ENCODE measurements around the gene MYO5A. TPM values are rescaled to one million over a fixed set of nuclear protein-coding genes. Genes with fewer than 3 reads are reported as not detected.

Gene MYO5A
- total and polyA plus RNA-seq, 10 of the 15 experiments (the other 5 are each of a cell fraction or from before 2014, with no cell fraction given) = 4.2 to 42.9 (median 31.1) TPM

DNA sequence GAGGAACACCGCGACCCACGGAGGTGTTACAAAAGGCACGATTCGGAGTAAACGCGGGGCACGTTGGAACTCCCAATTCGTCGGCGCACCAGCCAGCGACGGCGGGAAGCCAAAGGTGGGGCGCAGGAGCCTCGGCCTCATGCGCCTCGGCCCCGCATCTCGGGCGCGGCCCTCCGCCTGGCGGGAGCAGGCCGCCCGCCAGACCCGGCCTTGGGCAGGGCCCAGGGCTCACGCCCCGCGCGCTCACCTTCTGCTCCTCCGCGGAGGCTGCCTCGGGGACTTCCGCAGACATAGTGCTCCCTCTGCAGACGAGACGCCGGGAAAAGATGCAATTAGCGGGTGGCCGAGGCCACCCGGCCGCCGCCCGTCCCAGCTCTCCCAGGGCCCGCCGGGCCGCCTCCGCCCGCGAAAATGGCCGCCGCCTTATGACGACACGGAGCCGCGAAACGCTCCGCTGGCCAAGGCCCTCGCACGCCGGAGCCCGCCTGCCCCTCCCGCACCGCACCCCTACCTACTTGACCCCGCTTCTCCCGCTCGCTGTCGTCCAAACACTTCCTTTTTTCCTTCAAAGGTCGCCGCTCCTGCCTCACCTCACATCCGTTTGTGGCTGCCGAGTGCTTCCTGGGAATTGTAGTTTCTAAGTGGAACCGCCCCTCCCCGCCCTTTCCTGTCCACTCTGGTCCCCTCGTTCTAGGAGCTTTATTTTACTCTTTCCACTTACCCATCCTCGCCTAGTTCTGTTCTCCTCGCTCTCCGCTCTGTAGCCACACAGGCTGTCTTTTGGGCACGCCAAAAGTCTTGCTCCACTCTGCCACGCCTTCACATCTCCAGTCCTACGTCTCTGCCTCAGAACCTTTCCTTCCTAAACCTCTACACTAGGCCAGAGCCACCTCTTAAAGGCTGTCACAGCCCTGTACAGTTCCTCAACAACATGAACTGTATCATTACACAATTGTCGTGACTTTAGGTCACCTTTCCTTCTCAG, 40.2 kb upstream of the MYO5A start, which contains the start of gene ARPP19 (continued):
- TF ChIP-seq, protein P1, sequence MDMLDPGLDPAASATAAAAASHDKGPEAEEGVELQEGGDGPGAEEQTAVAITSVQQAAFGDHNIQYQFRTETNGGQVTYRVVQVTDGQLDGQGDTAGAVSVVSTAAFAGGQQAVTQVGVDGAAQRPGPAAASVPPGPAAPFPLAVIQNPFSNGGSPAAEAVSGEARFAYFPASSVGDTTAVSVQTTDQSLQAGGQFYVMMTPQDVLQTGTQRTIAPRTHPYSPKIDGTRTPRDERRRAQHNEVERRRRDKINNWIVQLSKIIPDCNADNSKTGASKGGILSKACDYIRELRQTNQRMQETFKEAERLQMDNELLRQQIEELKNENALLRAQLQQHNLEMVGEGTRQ (IDR thresholded peaks at IDR 0.05; ENCODE audit: borderline replicate concordance, low read depth, low read length) = no peak
- no peak for TF ChIP-seq ZZZ3 (IDR thresholded peaks at IDR 0.05; ENCODE audit: control insufficient read depth, insufficient read length, low read depth)
- TF ChIP-seq ATF2 (IDR thresholded peaks at IDR 0.05; ENCODE audit: low read length) = no peak
- TF ChIP-seq JUNB (IDR thresholded peaks at IDR 0.05) = no peak
- TF ChIP-seq BHLHE40 (IDR thresholded peaks at IDR 0.05; ENCODE audit: borderline replicate concordance in 1 of 2, low read depth in 2 of 2, low read length in 1 of 2) = peak; percentile 49 to 76; a peak in 3 of 4 replicates
- no peak for TF ChIP-seq ETV6 (conservative IDR thresholded peaks at IDR 0.05 in 1 of 2, IDR thresholded peaks at IDR 0.05 in 1 of 2; ENCODE audit: borderline replicate concordance in 1 of 2, low read depth in 1 of 2)
- peak; percentile 88 for TF ChIP-seq SIX5 (IDR thresholded peaks at IDR 0.05; ENCODE audit: low read depth, low read length, severe bottlenecking)
- peak; percentile 75 for TF ChIP-seq POLR2AphosphoS5 (IDR thresholded peaks at IDR 0.05; ENCODE audit: low read length)
- no peak for TF ChIP-seq EZH2 (IDR thresholded peaks at IDR 0.05; ENCODE audit: borderline replicate concordance, control insufficient read depth, low read depth, low read length)
- TF ChIP-seq ZBED1 (IDR thresholded peaks at IDR 0.05; ENCODE audit: borderline replicate concordance) = no peak
- TF ChIP-seq YY1 (IDR thresholded peaks at IDR 0.05; ENCODE audit: low read depth, low read length) = peak; percentile 98
- 0 out of 2 replicates have a peak, but pooled peaks have one; percentile 20 for TF ChIP-seq TCF12 (IDR thresholded peaks at IDR 0.05; ENCODE audit: low read depth, low read length)
- TF ChIP-seq CEBPB (IDR thresholded peaks at IDR 0.05; ENCODE audit: borderline replicate concordance in 1 of 2, low read depth in 2 of 2, low read length in 2 of 2) = no peak
- TF ChIP-seq STAT3 (IDR thresholded peaks at IDR 0.05; ENCODE audit: low read depth, low read length) = no peak
- TF ChIP-seq, protein P2, sequence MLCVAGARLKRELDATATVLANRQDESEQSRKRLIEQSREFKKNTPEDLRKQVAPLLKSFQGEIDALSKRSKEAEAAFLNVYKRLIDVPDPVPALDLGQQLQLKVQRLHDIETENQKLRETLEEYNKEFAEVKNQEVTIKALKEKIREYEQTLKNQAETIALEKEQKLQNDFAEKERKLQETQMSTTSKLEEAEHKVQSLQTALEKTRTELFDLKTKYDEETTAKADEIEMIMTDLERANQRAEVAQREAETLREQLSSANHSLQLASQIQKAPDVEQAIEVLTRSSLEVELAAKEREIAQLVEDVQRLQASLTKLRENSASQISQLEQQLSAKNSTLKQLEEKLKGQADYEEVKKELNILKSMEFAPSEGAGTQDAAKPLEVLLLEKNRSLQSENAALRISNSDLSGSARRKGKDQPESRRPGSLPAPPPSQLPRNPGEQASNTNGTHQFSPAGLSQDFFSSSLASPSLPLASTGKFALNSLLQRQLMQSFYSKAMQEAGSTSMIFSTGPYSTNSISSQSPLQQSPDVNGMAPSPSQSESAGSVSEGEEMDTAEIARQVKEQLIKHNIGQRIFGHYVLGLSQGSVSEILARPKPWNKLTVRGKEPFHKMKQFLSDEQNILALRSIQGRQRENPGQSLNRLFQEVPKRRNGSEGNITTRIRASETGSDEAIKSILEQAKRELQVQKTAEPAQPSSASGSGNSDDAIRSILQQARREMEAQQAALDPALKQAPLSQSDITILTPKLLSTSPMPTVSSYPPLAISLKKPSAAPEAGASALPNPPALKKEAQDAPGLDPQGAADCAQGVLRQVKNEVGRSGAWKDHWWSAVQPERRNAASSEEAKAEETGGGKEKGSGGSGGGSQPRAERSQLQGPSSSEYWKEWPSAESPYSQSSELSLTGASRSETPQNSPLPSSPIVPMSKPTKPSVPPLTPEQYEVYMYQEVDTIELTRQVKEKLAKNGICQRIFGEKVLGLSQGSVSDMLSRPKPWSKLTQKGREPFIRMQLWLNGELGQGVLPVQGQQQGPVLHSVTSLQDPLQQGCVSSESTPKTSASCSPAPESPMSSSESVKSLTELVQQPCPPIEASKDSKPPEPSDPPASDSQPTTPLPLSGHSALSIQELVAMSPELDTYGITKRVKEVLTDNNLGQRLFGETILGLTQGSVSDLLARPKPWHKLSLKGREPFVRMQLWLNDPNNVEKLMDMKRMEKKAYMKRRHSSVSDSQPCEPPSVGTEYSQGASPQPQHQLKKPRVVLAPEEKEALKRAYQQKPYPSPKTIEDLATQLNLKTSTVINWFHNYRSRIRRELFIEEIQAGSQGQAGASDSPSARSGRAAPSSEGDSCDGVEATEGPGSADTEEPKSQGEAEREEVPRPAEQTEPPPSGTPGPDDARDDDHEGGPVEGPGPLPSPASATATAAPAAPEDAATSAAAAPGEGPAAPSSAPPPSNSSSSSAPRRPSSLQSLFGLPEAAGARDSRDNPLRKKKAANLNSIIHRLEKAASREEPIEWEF (IDR thresholded peaks at IDR 0.05; ENCODE audit: insufficient replicate concordance, low read depth, low read length) = no peak
